SKM-1 treated with dmso at 0.1 percent for 144 hours (cell line): ENCODE data around the gene ZBTB37.
"Not testable (repeated sequence)": the region's sequence is repeated elsewhere in the genome, so short reads cannot be mapped to it uniquely, and the experiment has no call there.

ENCODE experiments used
- DNase-seq: peaks from one replicate; lab custom pipeline; 2025; ENCODE audit not compliant: unreplicated experiment; lab: John Stamatoyannopoulos, UW

Gene ZBTB37

GRCh38 chr1:173864179-173864867 is 3.9 kb upstream of the ZBTB37 start:
- no peak for DNase-seq

DNA sequence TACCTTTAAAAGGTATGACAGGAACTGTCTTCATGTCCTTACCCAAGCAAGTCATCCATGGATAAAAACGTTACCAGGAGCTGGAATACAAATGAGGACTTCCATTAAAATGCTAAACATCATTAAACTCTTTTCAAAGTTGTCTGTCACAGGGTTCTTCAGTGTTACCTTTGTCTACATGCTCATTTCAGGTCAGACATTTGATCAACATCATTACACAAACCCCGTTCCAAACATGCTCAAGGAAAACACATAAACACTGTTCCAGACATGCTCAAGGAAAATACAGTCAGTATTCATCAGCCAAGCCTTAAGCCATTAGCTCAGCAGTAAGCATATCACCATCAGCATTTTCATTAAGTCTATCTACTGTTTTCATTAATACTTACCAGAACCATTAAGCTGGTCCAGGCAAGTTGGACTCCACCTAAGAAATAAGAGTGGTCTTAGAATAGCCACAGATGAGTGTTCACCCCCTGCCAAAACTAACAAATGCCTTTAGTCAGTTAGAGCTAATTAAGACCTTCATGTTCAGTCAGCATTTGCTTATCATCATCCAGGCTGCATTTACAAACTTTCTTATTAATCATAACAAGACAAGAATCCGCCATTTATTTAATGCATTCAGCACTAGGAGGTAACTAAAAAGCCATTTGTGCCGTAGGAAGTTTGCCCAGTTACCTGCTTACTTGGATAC is 2.6 kb upstream of the ZBTB37 start:
- DNase-seq, result no peak

- DNase-seq, result no peak
These were observed 1.6 kb upstream of the ZBTB37 start for GRCh38 chr1:173866413-173867115.

DNA sequence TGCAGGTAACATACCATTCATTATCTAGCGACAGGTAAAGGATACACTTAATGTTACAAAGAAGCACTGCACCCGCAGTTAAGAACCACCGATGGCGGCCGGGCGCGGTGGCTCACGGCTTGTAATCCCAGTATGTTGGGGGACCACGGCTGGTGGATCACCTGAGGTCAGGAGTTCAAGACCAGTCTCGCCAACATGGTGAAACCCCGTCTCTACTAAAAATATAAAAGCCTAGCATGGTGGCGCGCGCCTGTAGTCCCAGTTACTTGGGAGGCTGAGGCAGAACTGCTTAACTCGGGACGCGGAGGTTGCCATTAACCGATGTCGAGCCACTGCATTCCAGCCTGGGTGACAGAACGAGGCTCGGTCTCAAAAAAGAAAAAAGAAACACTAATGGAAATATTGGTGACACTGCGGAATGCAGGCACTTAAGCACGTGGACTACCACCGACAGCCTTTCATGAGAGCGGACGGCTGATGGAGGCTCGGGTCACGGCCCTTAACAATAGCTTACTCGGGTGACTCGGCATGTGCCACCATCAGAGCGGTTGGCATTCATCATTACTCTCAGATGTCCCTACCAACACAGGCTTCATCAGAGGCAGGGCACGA is 933 bp upstream of the ZBTB37 start:
- no peak for DNase-seq

DNA sequence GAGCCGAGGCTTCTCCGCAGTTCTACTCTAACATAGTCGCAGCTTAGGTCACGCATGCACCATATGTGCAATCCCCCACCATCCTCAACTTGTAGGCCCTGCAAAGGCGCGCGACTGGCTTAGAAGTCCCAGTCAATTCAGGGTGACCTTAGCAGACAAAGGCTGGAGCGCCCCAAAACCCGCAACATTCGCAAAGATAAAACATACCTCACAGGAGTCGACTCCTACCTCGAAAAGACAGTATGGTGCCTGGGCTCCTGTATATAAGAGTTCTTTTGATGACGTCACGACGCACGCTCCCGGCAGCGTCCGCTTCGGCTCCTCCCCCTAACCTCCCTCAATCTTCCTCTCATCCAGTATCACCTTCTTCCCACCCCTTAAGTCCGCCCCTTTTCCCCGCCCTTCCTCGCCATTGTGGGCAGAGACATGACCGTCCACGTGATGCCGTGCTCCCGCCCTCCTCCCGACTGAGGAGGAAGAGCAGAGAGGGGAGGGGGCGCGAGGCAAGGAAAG is 371 bp upstream of the ZBTB37 start, which contains the start of gene GAS5:
TSS of gene GAS5 (minus strand) at position 237 of the 513 bp plus-strand sequence.
- peak; percentile 100 for DNase-seq

GRCh38 chr1:173869021-173869359 is 810 bp downstream of the ZBTB37 start:
- no peak for DNase-seq

- DNase-seq, result no peak
These were observed 2.3 kb downstream of the ZBTB37 start for GRCh38 chr1:173870252-173871075.

GRCh38 chr1:173871091-173871490 is 2.9 kb downstream of the ZBTB37 start:
- DNase-seq, result no peak

GRCh38 chr1:173871500-173871899 is 3.3 kb downstream of the ZBTB37 start:
- no peak for DNase-seq

DNA sequence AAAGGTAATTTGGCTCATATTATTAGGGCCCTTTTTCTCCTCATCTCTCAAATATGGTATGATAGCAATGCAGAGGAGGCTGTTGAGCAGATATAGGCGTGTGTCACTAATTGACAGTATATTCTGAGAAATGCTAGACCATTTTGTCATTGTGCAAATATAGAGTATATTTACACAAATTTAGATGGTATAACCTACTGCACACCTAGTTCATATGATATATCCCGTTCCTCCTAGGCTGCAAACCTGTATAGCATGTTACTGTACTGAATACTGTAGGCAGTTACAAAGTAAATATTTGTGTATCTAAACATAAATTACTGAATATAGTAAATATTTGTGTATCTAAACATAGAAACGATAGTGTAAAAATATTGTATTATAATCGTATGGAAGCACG is 8.6 kb downstream of the ZBTB37 start:
- no peak for DNase-seq

- no peak for DNase-seq
These were observed 10.1 kb downstream of the ZBTB37 start for GRCh38 chr1:173878251-173878650.

DNA sequence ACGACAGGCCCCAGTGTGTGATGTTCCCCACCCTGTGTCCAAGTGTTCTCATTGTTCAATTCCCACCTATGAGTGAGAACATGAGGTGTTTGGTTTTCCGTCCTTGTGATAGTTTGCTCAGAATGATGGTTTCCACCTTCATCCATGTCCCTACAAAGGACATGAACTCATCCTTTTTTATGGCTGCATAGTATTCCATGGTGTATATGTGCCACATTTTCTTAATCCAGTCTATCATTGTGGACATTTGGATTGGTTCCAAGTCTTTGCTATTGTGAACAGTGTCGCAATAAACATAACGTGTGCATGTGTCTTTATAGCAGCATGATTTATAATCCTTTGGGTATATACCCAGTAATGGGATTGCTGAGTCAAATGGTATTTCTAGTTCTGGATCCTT is 12.9 kb downstream of the ZBTB37 start:
- DNase-seq, result not testable (repeated sequence)

DNA sequence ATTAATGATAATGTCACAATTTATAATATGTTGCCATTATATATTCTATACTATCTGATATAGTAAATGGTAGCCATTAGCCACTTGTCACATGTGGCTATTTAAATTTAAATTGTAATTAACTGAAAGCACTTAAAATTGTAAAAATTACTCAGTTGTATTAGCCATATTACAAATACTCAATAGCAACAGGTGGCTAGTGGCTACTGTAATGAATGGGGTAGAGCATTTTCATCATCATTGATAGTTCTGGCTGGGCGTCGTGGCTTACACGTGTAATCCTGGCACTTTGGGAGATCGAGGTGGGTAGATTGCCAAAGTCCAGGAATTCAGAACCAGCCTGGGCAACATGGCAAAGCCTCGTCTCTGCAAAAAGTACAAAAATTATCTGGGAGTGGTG is 16.5 kb downstream of the ZBTB37 start:
- no peak for DNase-seq

DNA sequence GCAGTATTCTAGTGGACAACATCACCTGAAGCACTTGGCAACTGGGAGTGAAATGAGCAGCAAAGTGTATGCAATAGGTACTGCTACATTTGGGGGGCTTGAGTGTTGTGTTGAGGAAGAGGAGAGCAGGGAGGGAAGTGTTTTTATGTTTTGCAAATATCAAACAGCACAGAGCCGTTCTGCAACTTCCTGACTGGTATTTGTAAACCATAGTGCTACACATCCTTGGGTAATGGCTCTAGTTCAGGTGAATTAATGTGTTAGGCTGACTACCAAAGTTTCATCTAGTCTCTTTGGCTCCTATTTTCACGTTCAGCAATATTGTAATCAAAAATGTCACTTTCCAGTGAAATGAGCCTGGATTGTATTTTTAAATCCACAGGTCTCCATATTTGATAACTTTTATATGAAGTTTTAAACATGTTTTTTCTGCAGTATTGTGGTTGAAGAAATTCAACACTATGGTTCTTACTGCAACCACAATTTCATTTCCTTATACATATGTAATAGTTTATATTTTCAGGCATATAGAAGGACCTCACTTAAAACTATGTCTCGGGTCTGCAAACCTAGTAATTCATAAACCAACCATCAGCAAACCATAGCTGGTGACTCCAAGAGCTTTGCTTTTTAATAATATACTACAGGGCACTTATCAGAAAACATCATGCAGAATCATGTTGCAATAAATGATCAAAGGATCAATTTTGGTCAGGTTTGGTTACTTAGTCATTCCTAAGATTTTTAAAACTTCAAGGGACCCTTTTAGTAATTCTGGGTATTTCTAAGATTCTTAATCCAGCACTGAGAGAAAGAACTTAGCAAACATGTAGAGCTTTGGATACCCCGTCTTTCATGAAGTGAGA is 18.8 kb downstream of the ZBTB37 start:
- DNase-seq, result no peak

DNA sequence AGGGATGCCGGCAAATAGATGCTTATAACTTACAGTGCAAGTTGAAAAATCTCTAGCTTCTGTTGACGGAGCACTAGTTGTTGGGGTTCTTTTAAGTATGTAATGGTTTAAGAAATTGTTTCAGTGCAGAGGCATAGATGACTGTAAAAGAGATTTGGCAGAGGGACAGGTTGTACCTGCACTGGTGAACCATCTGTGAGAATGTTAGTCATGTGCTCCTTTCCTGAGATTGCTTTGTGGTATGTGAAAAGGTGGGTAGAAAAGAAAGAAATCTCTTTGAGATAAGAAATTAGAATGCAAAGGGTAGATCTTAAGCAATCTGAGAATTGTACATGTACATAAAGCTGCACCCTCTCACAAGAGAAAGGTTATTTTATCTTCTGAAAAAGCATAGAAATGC is 19.4 kb downstream of the ZBTB37 start:
- no peak for DNase-seq

DNA sequence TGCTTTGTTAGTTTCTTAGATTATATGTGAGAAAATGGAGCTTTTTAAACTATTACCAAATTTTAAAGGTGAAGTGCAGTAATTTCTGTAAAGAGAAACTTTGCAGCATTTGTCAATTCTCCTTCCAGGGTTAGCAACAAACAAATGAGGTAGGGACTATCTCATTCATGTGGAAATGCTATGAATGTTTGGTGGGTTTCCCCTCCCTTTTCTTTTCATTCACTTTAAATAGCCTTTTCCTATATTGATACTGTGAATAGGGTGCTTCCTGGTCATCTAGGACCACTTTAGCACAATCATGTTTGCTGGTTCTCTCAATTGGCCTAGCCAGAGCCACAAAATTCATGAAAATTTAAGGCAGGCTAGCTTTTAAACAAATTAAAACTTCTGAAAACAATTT is 20.6 kb downstream of the ZBTB37 start:
- DNase-seq, result no peak

DNA sequence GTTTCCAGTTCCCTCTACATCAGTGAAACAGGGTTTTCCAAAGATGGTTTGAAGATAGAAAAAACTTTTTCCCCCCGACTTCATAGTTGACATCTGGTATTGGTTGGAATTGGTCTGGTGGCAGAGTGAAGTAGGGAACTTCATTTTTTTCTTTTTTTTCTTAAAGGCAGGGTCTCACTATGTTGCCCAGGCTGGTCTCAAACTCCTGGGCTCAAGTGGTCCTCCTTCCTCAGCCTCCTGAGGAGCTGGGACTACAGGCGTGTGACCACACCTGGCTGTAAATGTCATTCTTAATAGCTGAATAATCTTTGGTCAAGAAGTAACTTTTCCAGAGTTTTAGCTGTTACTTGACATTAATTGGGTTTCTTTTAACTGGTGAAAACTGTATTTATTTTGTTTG is 21.7 kb downstream of the ZBTB37 start:
- DNase-seq, result no peak

DNA sequence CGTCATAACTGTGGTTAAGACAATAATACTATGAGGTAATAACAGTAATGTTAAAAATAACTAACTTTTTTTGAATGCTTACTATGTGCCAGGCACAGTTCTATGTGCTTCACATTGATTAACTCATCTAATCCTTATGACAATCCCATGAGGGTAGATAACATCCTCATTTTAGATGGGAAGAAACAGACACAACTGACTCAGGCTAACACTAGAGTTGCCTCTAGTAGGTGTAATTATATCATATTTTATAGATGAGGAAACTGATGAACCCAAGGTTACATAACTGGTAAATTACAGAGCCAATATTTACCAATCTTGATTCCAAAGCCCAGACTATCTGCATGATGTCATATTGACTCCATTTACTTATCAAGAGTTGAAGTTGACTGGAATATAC is 25.4 kb downstream of the ZBTB37 start:
- DNase-seq, result no peak

DNA sequence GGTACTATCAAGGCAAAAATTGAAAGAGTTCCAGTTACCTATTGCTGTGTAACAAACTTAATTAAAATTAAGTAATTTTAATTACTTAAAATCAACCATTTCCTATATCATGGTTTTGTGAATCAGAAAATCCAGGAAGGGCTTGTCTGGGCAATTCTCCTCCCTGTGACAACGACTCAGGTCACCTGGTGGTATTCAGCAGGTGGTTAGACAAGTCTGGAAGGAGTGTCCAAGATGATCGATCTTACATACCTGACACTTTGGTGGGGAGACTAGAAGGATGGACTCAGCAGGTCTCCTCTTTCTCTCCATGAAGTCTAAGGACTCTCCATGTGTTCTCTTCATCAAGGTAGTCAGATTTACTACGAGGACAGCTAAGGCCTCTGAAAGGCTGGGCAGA is 26.0 kb downstream of the ZBTB37 start:
- DNase-seq, result no peak

GRCh38 chr1:173900427-173900826 is 32.2 kb downstream of the ZBTB37 start:
- DNase-seq, result no peak
